SK-N-SH (cell line): Measurements from ENCODE around the gene ID1.

Experiments used
- CHD2 ChIP-seq: fragments of 150-350 bp; IDR thresholded peaks from 2 replicates; pipeline ENCODE4 v1.6.1; 2018; ENCODE audit warnings: low read length; ENCODE audit not compliant: partially characterized antibody
- EP300 ChIP-seq, 2 experiments: IDR thresholded peaks; 2 replicates each; pipeline versions ENCODE4 v1.4.0 to v1.6.1; 2012; ENCODE audit warnings: borderline replicate concordance in 1 of 2, low read depth in 1 of 2, low read length in 1 of 2
- EZH2phosphoT487 ChIP-seq: fragments of 200-600 bp; sonication (generic); IDR thresholded peaks from 2 replicates; pipeline ENCODE4 v1.6.1; 2017; ENCODE audit warnings: low read depth, mixed run types, mild to moderate bottlenecking, antibody characterized with exemption, moderate library complexity, borderline replicate concordance
- GABPA ChIP-seq: IDR thresholded peaks from 2 replicates; pipeline ENCODE4 v1.4.0; 2012; ENCODE audit warnings: low read depth, mild to moderate bottlenecking
- MAX ChIP-seq: IDR thresholded peaks from 2 replicates; pipeline ENCODE4 v1.4.0; 2012; ENCODE audit warnings: low read depth
- POLR2AphosphoS5 ChIP-seq: IDR thresholded peaks from 2 replicates; pipeline ENCODE4 v1.6.1; 2012; ENCODE audit warnings: low read depth, low read length
- RAD21 ChIP-seq: IDR thresholded peaks from 2 replicates; pipeline ENCODE4 v1.6.1; 2012; ENCODE audit warnings: mild to moderate bottlenecking, low read length
- RXRA ChIP-seq: IDR thresholded peaks from 2 replicates; pipeline ENCODE4 v1.4.0; 2012; ENCODE audit warnings: low read depth, mild to moderate bottlenecking, borderline replicate concordance
- TF ChIP-seq, protein P1 (sequence below): fragments of 200-600 bp; sonication (generic); IDR thresholded peaks from 2 replicates; pipeline ENCODE4 v1.6.1; 2017; ENCODE audit warnings: antibody characterized with exemption, mild to moderate bottlenecking, moderate library complexity
- TF ChIP-seq, protein P2 (sequence below): IDR thresholded peaks from 2 replicates; pipeline ENCODE4 v1.6.1; 2012; ENCODE audit warnings: mild to moderate bottlenecking, low read depth, low read length, moderate library complexity

DNA sequence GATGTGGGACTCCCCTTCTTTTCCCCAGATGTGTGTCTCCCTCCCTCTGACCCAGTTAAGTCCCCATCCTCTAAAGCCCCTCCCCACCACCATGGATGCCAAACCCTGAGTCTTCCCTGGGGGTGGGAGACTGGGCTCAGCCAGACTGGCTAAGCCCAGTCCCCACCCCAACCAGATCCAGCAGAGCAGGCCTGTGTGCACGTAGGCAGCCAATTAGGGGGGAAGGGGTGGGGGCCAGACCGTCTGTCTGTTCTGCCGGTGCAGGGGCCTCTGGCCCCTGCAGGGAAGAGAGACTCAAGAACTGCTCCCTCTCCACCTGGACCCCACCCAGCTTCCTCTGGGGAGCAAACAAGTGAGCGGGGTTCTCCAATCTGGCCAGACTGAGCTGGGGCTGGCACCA is 33.2 kb downstream of the ID1 start:
- TF ChIP-seq RXRA (no peak), EZH2phosphoT487 (no peak), MAX (no peak), RAD21 (peak; percentile 10; the same call in 1 of the 2 replicates), GABPA (no peak), CHD2 (peak; percentile 88), POLR2AphosphoS5 (no peak), EP300 (IDR thresholded peaks at IDR 0.05; ENCODE audit: borderline replicate concordance in 1 of 2, low read depth in 1 of 2, low read length in 1 of 2) (peak in 1 of 2 experiments; percentile 87; a peak in 2 of 4 replicates)
- TF ChIP-seq, protein P1, sequence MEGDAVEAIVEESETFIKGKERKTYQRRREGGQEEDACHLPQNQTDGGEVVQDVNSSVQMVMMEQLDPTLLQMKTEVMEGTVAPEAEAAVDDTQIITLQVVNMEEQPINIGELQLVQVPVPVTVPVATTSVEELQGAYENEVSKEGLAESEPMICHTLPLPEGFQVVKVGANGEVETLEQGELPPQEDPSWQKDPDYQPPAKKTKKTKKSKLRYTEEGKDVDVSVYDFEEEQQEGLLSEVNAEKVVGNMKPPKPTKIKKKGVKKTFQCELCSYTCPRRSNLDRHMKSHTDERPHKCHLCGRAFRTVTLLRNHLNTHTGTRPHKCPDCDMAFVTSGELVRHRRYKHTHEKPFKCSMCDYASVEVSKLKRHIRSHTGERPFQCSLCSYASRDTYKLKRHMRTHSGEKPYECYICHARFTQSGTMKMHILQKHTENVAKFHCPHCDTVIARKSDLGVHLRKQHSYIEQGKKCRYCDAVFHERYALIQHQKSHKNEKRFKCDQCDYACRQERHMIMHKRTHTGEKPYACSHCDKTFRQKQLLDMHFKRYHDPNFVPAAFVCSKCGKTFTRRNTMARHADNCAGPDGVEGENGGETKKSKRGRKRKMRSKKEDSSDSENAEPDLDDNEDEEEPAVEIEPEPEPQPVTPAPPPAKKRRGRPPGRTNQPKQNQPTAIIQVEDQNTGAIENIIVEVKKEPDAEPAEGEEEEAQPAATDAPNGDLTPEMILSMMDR = no peak
- TF ChIP-seq, protein P2, sequence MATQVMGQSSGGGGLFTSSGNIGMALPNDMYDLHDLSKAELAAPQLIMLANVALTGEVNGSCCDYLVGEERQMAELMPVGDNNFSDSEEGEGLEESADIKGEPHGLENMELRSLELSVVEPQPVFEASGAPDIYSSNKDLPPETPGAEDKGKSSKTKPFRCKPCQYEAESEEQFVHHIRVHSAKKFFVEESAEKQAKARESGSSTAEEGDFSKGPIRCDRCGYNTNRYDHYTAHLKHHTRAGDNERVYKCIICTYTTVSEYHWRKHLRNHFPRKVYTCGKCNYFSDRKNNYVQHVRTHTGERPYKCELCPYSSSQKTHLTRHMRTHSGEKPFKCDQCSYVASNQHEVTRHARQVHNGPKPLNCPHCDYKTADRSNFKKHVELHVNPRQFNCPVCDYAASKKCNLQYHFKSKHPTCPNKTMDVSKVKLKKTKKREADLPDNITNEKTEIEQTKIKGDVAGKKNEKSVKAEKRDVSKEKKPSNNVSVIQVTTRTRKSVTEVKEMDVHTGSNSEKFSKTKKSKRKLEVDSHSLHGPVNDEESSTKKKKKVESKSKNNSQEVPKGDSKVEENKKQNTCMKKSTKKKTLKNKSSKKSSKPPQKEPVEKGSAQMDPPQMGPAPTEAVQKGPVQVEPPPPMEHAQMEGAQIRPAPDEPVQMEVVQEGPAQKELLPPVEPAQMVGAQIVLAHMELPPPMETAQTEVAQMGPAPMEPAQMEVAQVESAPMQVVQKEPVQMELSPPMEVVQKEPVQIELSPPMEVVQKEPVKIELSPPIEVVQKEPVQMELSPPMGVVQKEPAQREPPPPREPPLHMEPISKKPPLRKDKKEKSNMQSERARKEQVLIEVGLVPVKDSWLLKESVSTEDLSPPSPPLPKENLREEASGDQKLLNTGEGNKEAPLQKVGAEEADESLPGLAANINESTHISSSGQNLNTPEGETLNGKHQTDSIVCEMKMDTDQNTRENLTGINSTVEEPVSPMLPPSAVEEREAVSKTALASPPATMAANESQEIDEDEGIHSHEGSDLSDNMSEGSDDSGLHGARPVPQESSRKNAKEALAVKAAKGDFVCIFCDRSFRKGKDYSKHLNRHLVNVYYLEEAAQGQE = no peak
